IMR-90 (cell line): ENCODE results near the gene SKAP1. TPM values are rescaled to one million over a fixed set of nuclear protein-coding genes. Genes with fewer than 3 reads are reported as not detected.

Source experiments
- ATAC-seq: fragments of 200-7000 bp; cut with Tn5 transposase; 2 replicates; pipeline ENCODE4 v1.9.1; 2020; ENCODE audit warnings: low read depth, mild to moderate bottlenecking, moderate library complexity
- BruUV-seq: library from RNA; stranded (reverse); fragments of 400-500 nt; replicated peaks from 2 replicates; lab custom pipeline; 2021; lab: Mats Ljungman, UMichigan
- CTCF ChIA-PET: fragments of 300-600 bp; formaldehyde crosslinking; extraction: SDS; loops from one replicate; lab custom pipeline; 2021; ENCODE audit warnings: antibody characterized with exemption; lab: Yijun Ruan, JAX
- POLR2A ChIA-PET: fragments of 300-600 bp; sonication (Branson Sonifier 250); formaldehyde crosslinking; loops from one replicate; lab custom pipeline; 2022; ENCODE audit warnings: antibody characterized with exemption; ENCODE audit not compliant: unreplicated experiment; lab: Charles Lee
- DNase-seq: peaks from one replicate; pipeline ENCODE4 v3.0.0; 2013
- H2AFZ ChIP-seq: replicated peaks from 2 replicates; pipeline ENCODE3; 2013; ENCODE audit warnings: low read length, mild to moderate bottlenecking; ENCODE audit not compliant: poor library complexity
- H2AK5ac ChIP-seq: 2 replicates; pipeline ENCODE4 v1.6.1; 2013; ENCODE audit warnings: low read depth, low read length, inconsistent platforms
- H2AK9ac ChIP-seq: replicated peaks from 2 replicates; pipeline ENCODE3; 2013; ENCODE audit warnings: mild to moderate bottlenecking, low read depth, low read length, moderate library complexity; ENCODE audit not compliant: poor library complexity
- H2BK120ac ChIP-seq: 2 replicates; pipeline ENCODE4 v1.6.1; 2013; ENCODE audit warnings: low read depth, low read length, inconsistent platforms
- H2BK15ac ChIP-seq: 3 replicates; pipeline ENCODE4 v1.6.1; 2013; ENCODE audit warnings: low read depth, low read length, inconsistent platforms
- H2BK20ac ChIP-seq: 2 replicates; pipeline ENCODE4 v1.6.1; 2013; ENCODE audit warnings: low read depth, mild to moderate bottlenecking, inconsistent platforms, low read length, moderate library complexity
- H2BK5ac ChIP-seq: 2 replicates; pipeline ENCODE4 v1.6.1; 2013; ENCODE audit warnings: mild to moderate bottlenecking, low read depth, low read length, inconsistent platforms; ENCODE audit not compliant: poor library complexity, severe bottlenecking
- H3K14ac ChIP-seq: replicated peaks from 2 replicates; pipeline ENCODE4 v1.6.1; 2013; ENCODE audit warnings: low read depth, low read length, inconsistent platforms
- H3K18ac ChIP-seq: 2 replicates; pipeline ENCODE4 v1.6.1; 2013; ENCODE audit warnings: low read depth, low read length, control low read depth
- H3K23ac ChIP-seq: 2 replicates; pipeline ENCODE4 v1.6.1; 2013; ENCODE audit warnings: low read depth, low read length, inconsistent platforms
- H3K27ac ChIP-seq: 2 replicates; pipeline ENCODE4 v1.5.1; 2013; ENCODE audit warnings: mild to moderate bottlenecking, control low read depth, low read length; ENCODE audit not compliant: insufficient read depth
- H3K27me3 ChIP-seq: 2 replicates; pipeline ENCODE4 v1.6.1; 2013; ENCODE audit warnings: low read length; ENCODE audit not compliant: control insufficient read depth, insufficient read depth
- H3K36me3 ChIP-seq: 2 replicates; pipeline ENCODE4 v1.6.1; 2013; ENCODE audit warnings: low read length, mixed read lengths; ENCODE audit not compliant: control insufficient read depth, insufficient read depth
- H3K4ac ChIP-seq: 2 replicates; pipeline ENCODE4 v1.6.1; 2013; ENCODE audit warnings: low read depth, low read length, inconsistent platforms
- H3K4me1 ChIP-seq: 2 replicates; pipeline ENCODE4 v1.6.1; 2013; ENCODE audit warnings: low read length, mixed read lengths; ENCODE audit not compliant: control insufficient read depth, insufficient read depth
- H3K4me2 ChIP-seq: 2 replicates; pipeline ENCODE4 v1.6.1; 2013; ENCODE audit warnings: low read depth, mild to moderate bottlenecking, control low read depth, low read length, moderate library complexity
- H3K4me3 ChIP-seq: 2 replicates; pipeline ENCODE4 v1.5.1; 2013; ENCODE audit warnings: low read depth, mild to moderate bottlenecking, control low read depth, low read length, moderate library complexity; ENCODE audit not compliant: insufficient read depth
- H3K56ac ChIP-seq: 2 replicates; pipeline ENCODE4 v1.6.1; 2013; ENCODE audit warnings: low read length, inconsistent platforms; ENCODE audit not compliant: insufficient read depth; ENCODE audit errors: extremely low read depth
- H3K79me1 ChIP-seq, 2 experiments: 2 replicates each; pipeline ENCODE4 v1.6.1; 2013; ENCODE audit warnings: low read length in 2 of 2, inconsistent platforms in 1 of 2, low read depth in 1 of 2
- H3K9ac ChIP-seq: 2 replicates; pipeline ENCODE4 v1.6.1; 2013; ENCODE audit warnings: low read depth, low read length, control low read depth
- H3K9me1 ChIP-seq: 2 replicates; pipeline ENCODE4 v1.6.1; 2013; ENCODE audit warnings: low read length, inconsistent platforms; ENCODE audit not compliant: insufficient read depth
- H3K9me3 ChIP-seq: 2 replicates; pipeline ENCODE4 v1.6.1; 2013; ENCODE audit warnings: low read length; ENCODE audit not compliant: control insufficient read depth, insufficient read depth
- H4K20me1 ChIP-seq: 2 replicates; pipeline ENCODE4 v1.6.1; 2013; ENCODE audit warnings: low read length, inconsistent platforms; ENCODE audit not compliant: insufficient read depth
- H4K5ac ChIP-seq: 2 replicates; pipeline ENCODE4 v1.6.1; 2013; ENCODE audit warnings: mild to moderate bottlenecking, low read depth, low read length, control low read depth
- H4K8ac ChIP-seq, 2 experiments: 2 replicates each; pipeline ENCODE4 v1.6.1; 2013; ENCODE audit warnings: low read depth in 2 of 2, low read length in 2 of 2, control low read depth in 1 of 2, inconsistent platforms in 1 of 2
- H4K91ac ChIP-seq: 2 replicates; pipeline ENCODE4 v1.6.1; 2013; ENCODE audit warnings: low read depth, low read length, inconsistent platforms; ENCODE audit not compliant: insufficient read depth
- BHLHE40 ChIP-seq: fragments of 150-350 bp; IDR thresholded peaks from 2 replicates; pipeline ENCODE4 v1.6.1; 2016; ENCODE audit warnings: mild to moderate bottlenecking, low read depth, low read length
- CEBPB ChIP-seq: IDR thresholded peaks from 2 replicates; pipeline ENCODE4 v1.6.1; 2012; ENCODE audit warnings: low read depth, low read length, improper control_type of control experiment
- CHD1 ChIP-seq: IDR thresholded peaks from 2 replicates; pipeline ENCODE4 v1.6.1; 2012; ENCODE audit warnings: low read depth, low read length, improper control_type of control experiment
- FOS ChIP-seq: fragments of 150-350 bp; IDR thresholded peaks from 2 replicates; pipeline ENCODE4 v1.6.1; 2016; ENCODE audit warnings: low read depth, low read length
- MAFK ChIP-seq: IDR thresholded peaks from 2 replicates; pipeline ENCODE4 v1.6.1; 2012; ENCODE audit warnings: low read depth, low read length, improper control_type of control experiment
- MAZ ChIP-seq: IDR thresholded peaks from 2 replicates; pipeline ENCODE4 v1.6.1; 2012; ENCODE audit warnings: low read depth, mild to moderate bottlenecking, low read length, improper control_type of control experiment, moderate library complexity, borderline replicate concordance
- MXI1 ChIP-seq: IDR thresholded peaks from 2 replicates; pipeline ENCODE4 v1.6.1; 2012; ENCODE audit warnings: low read depth, mild to moderate bottlenecking, low read length, moderate library complexity, borderline replicate concordance
- NFE2L2 ChIP-seq: fragments of 150-350 bp; IDR thresholded peaks from 2 replicates; pipeline ENCODE4 v1.6.1; 2016; ENCODE audit warnings: low read depth, mild to moderate bottlenecking, low read length
- POLR2A ChIP-seq: IDR thresholded peaks from 2 replicates; pipeline ENCODE4 v1.6.1; 2012; ENCODE audit warnings: mild to moderate bottlenecking, low read depth, low read length
- RAD21 ChIP-seq: IDR thresholded peaks from 2 replicates; pipeline ENCODE4 v1.6.1; 2012; ENCODE audit warnings: low read length, improper control_type of control experiment
- RCOR1 ChIP-seq: IDR thresholded peaks from 2 replicates; pipeline ENCODE4 v1.6.1; 2012; ENCODE audit warnings: mild to moderate bottlenecking, low read length, improper control_type of control experiment; ENCODE audit not compliant: insufficient replicate concordance
- RFX5 ChIP-seq: IDR thresholded peaks from 2 replicates; pipeline ENCODE4 v1.8.0; 2012; ENCODE audit warnings: low read depth, mild to moderate bottlenecking, low read length, moderate library complexity
- SMC3 ChIP-seq: fragments of 150-350 bp; IDR thresholded peaks from 2 replicates; pipeline ENCODE4 v1.6.1; 2016; ENCODE audit warnings: low read depth, mild to moderate bottlenecking, antibody characterized with exemption, low read length, moderate library complexity
- WGBS, 2 experiments: methylation state at CpG; one replicate each; pipeline versions ENCODE4 v1.1.5 to v1.1.7; 2013; ENCODE audit warnings: missing lambda C conversion rate in 2 of 2; ENCODE audit not compliant: insufficient read length in 1 of 2; ENCODE audit errors: extremely low coverage in 2 of 2; 5-methylcytosine and 5-hydroxymethylcytosine counted together
- dilution Hi-C: fragments of 300-500 bp; cut with HindIII; formaldehyde crosslinking; loops from one replicate; pipeline ENCODE4 v1.14.3; 2018; ENCODE audit warnings: low sequenced_read_pairs; ENCODE audit not compliant: unreplicated experiment
- in situ Hi-C: fragments of 300-500 bp; cut with MboI; formaldehyde crosslinking; loops from 3 replicates; pipeline ENCODE4 v1.14.3; 2019; ENCODE audit warnings: low sequenced_read_pairs, inconsistent platforms, mixed read lengths
- intact Hi-C: fragments of 100-400 bp; cut with micrococcal nuclease; formaldehyde crosslinking; loops from 2 replicates; pipeline ENCODE4 v1.10.0; 2022
- polyA plus RNA-seq, 3 experiments: library from polyadenylated mRNA; depleted of rRNA; stranded (reverse); fragments of >200 nt; gene quantifications; 2 replicates each; pipeline ENCODE4 v1.2.3, GENCODE V29; 2012; ENCODE audit warnings: low replicate concordance in 1 of 3
- total RNA-seq: library from RNA; depleted of rRNA; stranded (reverse); fragments of >200 nt; gene quantifications from 2 replicates; pipeline ENCODE4 v1.2.3, GENCODE V29; 2012
- TF ChIP-seq, protein P1 (sequence below): conservative IDR thresholded peaks from 2 replicates; pipeline ENCODE4 v1.5.1; 2012; ENCODE audit warnings: mild to moderate bottlenecking, low read depth, low read length, improper control_type of control experiment
- TF ChIP-seq, protein P2 (sequence below): fragments of 150-350 bp; IDR thresholded peaks from 2 replicates; pipeline ENCODE4 v1.6.1; 2017; ENCODE audit warnings: mild to moderate bottlenecking, antibody characterized with exemption, low read length, low read depth
- TF ChIP-seq, protein P3 (sequence below): fragments of 150-350 bp; IDR thresholded peaks from 2 replicates; pipeline ENCODE4 v1.6.1; 2016; ENCODE audit warnings: low read depth, mild to moderate bottlenecking, low read length, moderate library complexity, borderline replicate concordance

Gene SKAP1
- total and polyA plus RNA-seq, 2 of the 4 experiments (the other 2 are of a cell fraction): not detected

DNA sequence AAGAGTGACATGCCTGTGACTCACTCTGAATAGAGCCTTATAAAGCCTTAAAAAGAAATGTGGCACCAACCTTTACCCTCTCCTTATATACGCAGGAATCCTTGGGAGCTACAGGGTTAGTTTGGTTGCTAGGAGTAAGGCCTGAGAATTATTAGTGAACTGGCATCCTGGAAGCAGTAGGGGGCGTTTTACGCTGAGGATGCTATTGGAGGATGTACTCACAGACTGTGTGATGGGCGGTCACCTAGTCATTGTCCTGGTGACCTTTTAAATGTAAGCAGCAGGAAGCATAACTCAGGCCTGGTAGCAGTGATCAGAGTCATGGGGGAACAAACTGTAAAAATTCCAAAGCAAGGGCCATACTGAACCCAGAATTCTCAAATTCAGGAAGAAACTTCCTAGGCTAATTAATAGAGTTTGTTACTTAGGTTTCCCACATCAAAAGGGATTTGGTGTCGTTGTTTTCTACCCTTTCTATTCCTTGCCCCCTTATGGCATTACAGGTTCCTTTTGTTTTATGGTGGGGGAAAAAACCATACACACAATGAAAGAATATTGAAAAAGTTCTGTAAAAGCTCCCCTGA, 168.6 kb downstream of the SKAP1 start:
- intact Hi-C loops (no loop called here), dilution Hi-C loops (no loop called here), in situ Hi-C loops (no loop called here)
- Histone ChIP-seq H3K4me2 (no peak overlapping the region), H2BK20ac (no peak overlapping the region), H2AK5ac (no peak overlapping the region), H3K9me3 (no peaks in the 10 kb centered on the region), H4K91ac (no peak overlapping the region), H4K20me1 (no peaks in the 10 kb centered on the region), H3K9me1 (no peaks in the 10 kb centered on the region), H4K8ac (no peak overlapping the region), H3K23ac (no peak overlapping the region), H2AFZ (no peak overlapping the region), H3K4ac (no peak overlapping the region), H3K79me1 (no peaks in the 10 kb centered on the region), H2BK120ac (no peak overlapping the region), H3K9ac (no peak overlapping the region), H2BK5ac (no peak overlapping the region), H3K27me3 (peaks cover 22% of the 10 kb centered on the region), H3K27ac (no peak overlapping the region), H3K14ac (no peak overlapping the region), H4K5ac (no peak overlapping the region), H2AK9ac (no peak overlapping the region), H3K56ac (no peak overlapping the region), H3K36me3 (no peaks in the 10 kb centered on the region), H2BK15ac (no peak overlapping the region), H3K4me1 (no peaks in the 10 kb centered on the region), H3K4me3 (no peak overlapping the region), H3K18ac (no peak overlapping the region)
- ChIA-PET CTCF (interaction anchor here (1.0 kb wide), 1 partner anchor 34 kb away, joined by 4 read pairs; no protein-coding TSS in a partner anchor), POLR2A (no interaction called here)
- BruUV-seq: no TSS peak
- TF ChIP-seq POLR2A: no peak
- no peak for TF ChIP-seq BHLHE40
- TF ChIP-seq RFX5: no peak
- TF ChIP-seq, protein P1, sequence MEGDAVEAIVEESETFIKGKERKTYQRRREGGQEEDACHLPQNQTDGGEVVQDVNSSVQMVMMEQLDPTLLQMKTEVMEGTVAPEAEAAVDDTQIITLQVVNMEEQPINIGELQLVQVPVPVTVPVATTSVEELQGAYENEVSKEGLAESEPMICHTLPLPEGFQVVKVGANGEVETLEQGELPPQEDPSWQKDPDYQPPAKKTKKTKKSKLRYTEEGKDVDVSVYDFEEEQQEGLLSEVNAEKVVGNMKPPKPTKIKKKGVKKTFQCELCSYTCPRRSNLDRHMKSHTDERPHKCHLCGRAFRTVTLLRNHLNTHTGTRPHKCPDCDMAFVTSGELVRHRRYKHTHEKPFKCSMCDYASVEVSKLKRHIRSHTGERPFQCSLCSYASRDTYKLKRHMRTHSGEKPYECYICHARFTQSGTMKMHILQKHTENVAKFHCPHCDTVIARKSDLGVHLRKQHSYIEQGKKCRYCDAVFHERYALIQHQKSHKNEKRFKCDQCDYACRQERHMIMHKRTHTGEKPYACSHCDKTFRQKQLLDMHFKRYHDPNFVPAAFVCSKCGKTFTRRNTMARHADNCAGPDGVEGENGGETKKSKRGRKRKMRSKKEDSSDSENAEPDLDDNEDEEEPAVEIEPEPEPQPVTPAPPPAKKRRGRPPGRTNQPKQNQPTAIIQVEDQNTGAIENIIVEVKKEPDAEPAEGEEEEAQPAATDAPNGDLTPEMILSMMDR: peak; percentile 29
- TF ChIP-seq MAZ: no peak
- TF ChIP-seq MAFK: no peak
- no peak for TF ChIP-seq FOS
- no peak for TF ChIP-seq CEBPB
- no peak for TF ChIP-seq MXI1
- no peak for TF ChIP-seq CHD1
- 0 out of 2 replicates have a peak, but pooled peaks have one; percentile 6 for TF ChIP-seq RAD21
- TF ChIP-seq SMC3: peak; percentile 10; the same call in 1 of the 2 replicates
- TF ChIP-seq, protein P2, sequence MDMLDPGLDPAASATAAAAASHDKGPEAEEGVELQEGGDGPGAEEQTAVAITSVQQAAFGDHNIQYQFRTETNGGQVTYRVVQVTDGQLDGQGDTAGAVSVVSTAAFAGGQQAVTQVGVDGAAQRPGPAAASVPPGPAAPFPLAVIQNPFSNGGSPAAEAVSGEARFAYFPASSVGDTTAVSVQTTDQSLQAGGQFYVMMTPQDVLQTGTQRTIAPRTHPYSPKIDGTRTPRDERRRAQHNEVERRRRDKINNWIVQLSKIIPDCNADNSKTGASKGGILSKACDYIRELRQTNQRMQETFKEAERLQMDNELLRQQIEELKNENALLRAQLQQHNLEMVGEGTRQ: no peak
- TF ChIP-seq, protein P3, sequence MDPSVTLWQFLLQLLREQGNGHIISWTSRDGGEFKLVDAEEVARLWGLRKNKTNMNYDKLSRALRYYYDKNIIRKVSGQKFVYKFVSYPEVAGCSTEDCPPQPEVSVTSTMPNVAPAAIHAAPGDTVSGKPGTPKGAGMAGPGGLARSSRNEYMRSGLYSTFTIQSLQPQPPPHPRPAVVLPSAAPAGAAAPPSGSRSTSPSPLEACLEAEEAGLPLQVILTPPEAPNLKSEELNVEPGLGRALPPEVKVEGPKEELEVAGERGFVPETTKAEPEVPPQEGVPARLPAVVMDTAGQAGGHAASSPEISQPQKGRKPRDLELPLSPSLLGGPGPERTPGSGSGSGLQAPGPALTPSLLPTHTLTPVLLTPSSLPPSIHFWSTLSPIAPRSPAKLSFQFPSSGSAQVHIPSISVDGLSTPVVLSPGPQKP: no peak
- no peak for TF ChIP-seq NFE2L2
- TF ChIP-seq RCOR1: no peak
- WGBS, 2 experiments: no CpG with 5 or more reads among the region's 5 CpGs
- DNase-seq: peak; percentile 11
- no peak; the same call in 1 of the 2 replicates for ATAC-seq
